IMR-90 (cell line): ENCODE data around the gene NWD2. TPM values are rescaled to one million over a fixed set of nuclear protein-coding genes. Genes with fewer than 3 reads are reported as not detected.

Experiments used
- ATAC-seq: fragments of 200-7000 bp; cut with Tn5 transposase; 2 replicates; pipeline ENCODE4 v1.9.1; 2020; ENCODE audit warnings: low read depth, mild to moderate bottlenecking, moderate library complexity
- BruUV-seq: library from RNA; stranded (reverse); fragments of 400-500 nt; replicated peaks from 2 replicates; lab custom pipeline; 2021; lab: Mats Ljungman, UMichigan
- CTCF ChIA-PET: fragments of 300-600 bp; formaldehyde crosslinking; extraction: SDS; loops from one replicate; lab custom pipeline; 2021; ENCODE audit warnings: antibody characterized with exemption; lab: Yijun Ruan, JAX
- POLR2A ChIA-PET: fragments of 300-600 bp; sonication (Branson Sonifier 250); formaldehyde crosslinking; loops from one replicate; lab custom pipeline; 2022; ENCODE audit warnings: antibody characterized with exemption; ENCODE audit not compliant: unreplicated experiment; lab: Charles Lee
- DNase-seq: peaks from one replicate; pipeline ENCODE4 v3.0.0; 2013
- H2AFZ ChIP-seq: replicated peaks from 2 replicates; pipeline ENCODE3; 2013; ENCODE audit warnings: low read length, mild to moderate bottlenecking; ENCODE audit not compliant: poor library complexity
- H2AK5ac ChIP-seq: 2 replicates; pipeline ENCODE4 v1.6.1; 2013; ENCODE audit warnings: low read depth, low read length, inconsistent platforms
- H2AK9ac ChIP-seq: replicated peaks from 2 replicates; pipeline ENCODE3; 2013; ENCODE audit warnings: mild to moderate bottlenecking, low read depth, low read length, moderate library complexity; ENCODE audit not compliant: poor library complexity
- H2BK120ac ChIP-seq: 2 replicates; pipeline ENCODE4 v1.6.1; 2013; ENCODE audit warnings: low read depth, low read length, inconsistent platforms
- H2BK15ac ChIP-seq: 3 replicates; pipeline ENCODE4 v1.6.1; 2013; ENCODE audit warnings: low read depth, low read length, inconsistent platforms
- H2BK20ac ChIP-seq: 2 replicates; pipeline ENCODE4 v1.6.1; 2013; ENCODE audit warnings: low read depth, mild to moderate bottlenecking, inconsistent platforms, low read length, moderate library complexity
- H2BK5ac ChIP-seq: 2 replicates; pipeline ENCODE4 v1.6.1; 2013; ENCODE audit warnings: mild to moderate bottlenecking, low read depth, low read length, inconsistent platforms; ENCODE audit not compliant: poor library complexity, severe bottlenecking
- H3K14ac ChIP-seq: replicated peaks from 2 replicates; pipeline ENCODE4 v1.6.1; 2013; ENCODE audit warnings: low read depth, low read length, inconsistent platforms
- H3K18ac ChIP-seq: 2 replicates; pipeline ENCODE4 v1.6.1; 2013; ENCODE audit warnings: low read depth, low read length, control low read depth
- H3K23ac ChIP-seq: 2 replicates; pipeline ENCODE4 v1.6.1; 2013; ENCODE audit warnings: low read depth, low read length, inconsistent platforms
- H3K27ac ChIP-seq: 2 replicates; pipeline ENCODE4 v1.5.1; 2013; ENCODE audit warnings: mild to moderate bottlenecking, control low read depth, low read length; ENCODE audit not compliant: insufficient read depth
- H3K27me3 ChIP-seq: 2 replicates; pipeline ENCODE4 v1.6.1; 2013; ENCODE audit warnings: low read length; ENCODE audit not compliant: control insufficient read depth, insufficient read depth
- H3K36me3 ChIP-seq: 2 replicates; pipeline ENCODE4 v1.6.1; 2013; ENCODE audit warnings: low read length, mixed read lengths; ENCODE audit not compliant: control insufficient read depth, insufficient read depth
- H3K4ac ChIP-seq: 2 replicates; pipeline ENCODE4 v1.6.1; 2013; ENCODE audit warnings: low read depth, low read length, inconsistent platforms
- H3K4me1 ChIP-seq: 2 replicates; pipeline ENCODE4 v1.6.1; 2013; ENCODE audit warnings: low read length, mixed read lengths; ENCODE audit not compliant: control insufficient read depth, insufficient read depth
- H3K4me2 ChIP-seq: 2 replicates; pipeline ENCODE4 v1.6.1; 2013; ENCODE audit warnings: low read depth, mild to moderate bottlenecking, control low read depth, low read length, moderate library complexity
- H3K4me3 ChIP-seq: 2 replicates; pipeline ENCODE4 v1.5.1; 2013; ENCODE audit warnings: low read depth, mild to moderate bottlenecking, control low read depth, low read length, moderate library complexity; ENCODE audit not compliant: insufficient read depth
- H3K56ac ChIP-seq: 2 replicates; pipeline ENCODE4 v1.6.1; 2013; ENCODE audit warnings: low read length, inconsistent platforms; ENCODE audit not compliant: insufficient read depth; ENCODE audit errors: extremely low read depth
- H3K79me1 ChIP-seq, 2 experiments: 2 replicates each; pipeline ENCODE4 v1.6.1; 2013; ENCODE audit warnings: low read length in 2 of 2, inconsistent platforms in 1 of 2, low read depth in 1 of 2
- H3K9ac ChIP-seq: 2 replicates; pipeline ENCODE4 v1.6.1; 2013; ENCODE audit warnings: low read depth, low read length, control low read depth
- H3K9me1 ChIP-seq: 2 replicates; pipeline ENCODE4 v1.6.1; 2013; ENCODE audit warnings: low read length, inconsistent platforms; ENCODE audit not compliant: insufficient read depth
- H3K9me3 ChIP-seq: 2 replicates; pipeline ENCODE4 v1.6.1; 2013; ENCODE audit warnings: low read length; ENCODE audit not compliant: control insufficient read depth, insufficient read depth
- H4K20me1 ChIP-seq: 2 replicates; pipeline ENCODE4 v1.6.1; 2013; ENCODE audit warnings: low read length, inconsistent platforms; ENCODE audit not compliant: insufficient read depth
- H4K5ac ChIP-seq: 2 replicates; pipeline ENCODE4 v1.6.1; 2013; ENCODE audit warnings: mild to moderate bottlenecking, low read depth, low read length, control low read depth
- H4K8ac ChIP-seq, 2 experiments: 2 replicates each; pipeline ENCODE4 v1.6.1; 2013; ENCODE audit warnings: low read depth in 2 of 2, low read length in 2 of 2, control low read depth in 1 of 2, inconsistent platforms in 1 of 2
- H4K91ac ChIP-seq: 2 replicates; pipeline ENCODE4 v1.6.1; 2013; ENCODE audit warnings: low read depth, low read length, inconsistent platforms; ENCODE audit not compliant: insufficient read depth
- BHLHE40 ChIP-seq: fragments of 150-350 bp; IDR thresholded peaks from 2 replicates; pipeline ENCODE4 v1.6.1; 2016; ENCODE audit warnings: mild to moderate bottlenecking, low read depth, low read length
- CEBPB ChIP-seq: IDR thresholded peaks from 2 replicates; pipeline ENCODE4 v1.6.1; 2012; ENCODE audit warnings: low read depth, low read length, improper control_type of control experiment
- CHD1 ChIP-seq: IDR thresholded peaks from 2 replicates; pipeline ENCODE4 v1.6.1; 2012; ENCODE audit warnings: low read depth, low read length, improper control_type of control experiment
- CTCF ChIP-seq: conservative IDR thresholded peaks from 2 replicates; pipeline ENCODE4 v1.5.1; 2012; ENCODE audit warnings: mild to moderate bottlenecking, low read depth, low read length, improper control_type of control experiment
- ELK1 ChIP-seq: fragments of 150-350 bp; IDR thresholded peaks from 2 replicates; pipeline ENCODE4 v1.6.1; 2016; ENCODE audit warnings: low read depth, mild to moderate bottlenecking, low read length, moderate library complexity, borderline replicate concordance
- FOS ChIP-seq: fragments of 150-350 bp; IDR thresholded peaks from 2 replicates; pipeline ENCODE4 v1.6.1; 2016; ENCODE audit warnings: low read depth, low read length
- MAFK ChIP-seq: IDR thresholded peaks from 2 replicates; pipeline ENCODE4 v1.6.1; 2012; ENCODE audit warnings: low read depth, low read length, improper control_type of control experiment
- MAZ ChIP-seq: IDR thresholded peaks from 2 replicates; pipeline ENCODE4 v1.6.1; 2012; ENCODE audit warnings: low read depth, mild to moderate bottlenecking, low read length, improper control_type of control experiment, moderate library complexity, borderline replicate concordance
- MXI1 ChIP-seq: IDR thresholded peaks from 2 replicates; pipeline ENCODE4 v1.6.1; 2012; ENCODE audit warnings: low read depth, mild to moderate bottlenecking, low read length, moderate library complexity, borderline replicate concordance
- NFE2L2 ChIP-seq: fragments of 150-350 bp; IDR thresholded peaks from 2 replicates; pipeline ENCODE4 v1.6.1; 2016; ENCODE audit warnings: low read depth, mild to moderate bottlenecking, low read length
- POLR2A ChIP-seq: IDR thresholded peaks from 2 replicates; pipeline ENCODE4 v1.6.1; 2012; ENCODE audit warnings: mild to moderate bottlenecking, low read depth, low read length
- RAD21 ChIP-seq: IDR thresholded peaks from 2 replicates; pipeline ENCODE4 v1.6.1; 2012; ENCODE audit warnings: low read length, improper control_type of control experiment
- RCOR1 ChIP-seq: IDR thresholded peaks from 2 replicates; pipeline ENCODE4 v1.6.1; 2012; ENCODE audit warnings: mild to moderate bottlenecking, low read length, improper control_type of control experiment; ENCODE audit not compliant: insufficient replicate concordance
- RFX5 ChIP-seq: IDR thresholded peaks from 2 replicates; pipeline ENCODE4 v1.8.0; 2012; ENCODE audit warnings: low read depth, mild to moderate bottlenecking, low read length, moderate library complexity
- SMC3 ChIP-seq: fragments of 150-350 bp; IDR thresholded peaks from 2 replicates; pipeline ENCODE4 v1.6.1; 2016; ENCODE audit warnings: low read depth, mild to moderate bottlenecking, antibody characterized with exemption, low read length, moderate library complexity
- USF2 ChIP-seq: fragments of 150-350 bp; IDR thresholded peaks from 2 replicates; pipeline ENCODE4 v1.6.1; 2017; ENCODE audit warnings: mild to moderate bottlenecking, antibody characterized with exemption, low read length, low read depth
- WGBS, 2 experiments: methylation state at CpG; one replicate each; pipeline versions ENCODE4 v1.1.5 to v1.1.7; 2013; ENCODE audit warnings: missing lambda C conversion rate in 2 of 2; ENCODE audit not compliant: insufficient read length in 1 of 2; ENCODE audit errors: extremely low coverage in 2 of 2; 5-methylcytosine and 5-hydroxymethylcytosine counted together
- dilution Hi-C: fragments of 300-500 bp; cut with HindIII; formaldehyde crosslinking; loops from one replicate; pipeline ENCODE4 v1.14.3; 2018; ENCODE audit warnings: low sequenced_read_pairs; ENCODE audit not compliant: unreplicated experiment
- in situ Hi-C: fragments of 300-500 bp; cut with MboI; formaldehyde crosslinking; loops from 3 replicates; pipeline ENCODE4 v1.14.3; 2019; ENCODE audit warnings: low sequenced_read_pairs, inconsistent platforms, mixed read lengths
- intact Hi-C: fragments of 100-400 bp; cut with micrococcal nuclease; formaldehyde crosslinking; loops from 2 replicates; pipeline ENCODE4 v1.10.0; 2022
- polyA plus RNA-seq, 3 experiments: library from polyadenylated mRNA; depleted of rRNA; stranded (reverse); fragments of >200 nt; gene quantifications; 2 replicates each; pipeline ENCODE4 v1.2.3, GENCODE V29; 2012; ENCODE audit warnings: low replicate concordance in 1 of 3
- total RNA-seq: library from RNA; depleted of rRNA; stranded (reverse); fragments of >200 nt; gene quantifications from 2 replicates; pipeline ENCODE4 v1.2.3, GENCODE V29; 2012

NWD2 gene
- total and polyA plus RNA-seq, 2 of the 4 experiments (the other 2 are of a cell fraction), result not detected

DNA sequence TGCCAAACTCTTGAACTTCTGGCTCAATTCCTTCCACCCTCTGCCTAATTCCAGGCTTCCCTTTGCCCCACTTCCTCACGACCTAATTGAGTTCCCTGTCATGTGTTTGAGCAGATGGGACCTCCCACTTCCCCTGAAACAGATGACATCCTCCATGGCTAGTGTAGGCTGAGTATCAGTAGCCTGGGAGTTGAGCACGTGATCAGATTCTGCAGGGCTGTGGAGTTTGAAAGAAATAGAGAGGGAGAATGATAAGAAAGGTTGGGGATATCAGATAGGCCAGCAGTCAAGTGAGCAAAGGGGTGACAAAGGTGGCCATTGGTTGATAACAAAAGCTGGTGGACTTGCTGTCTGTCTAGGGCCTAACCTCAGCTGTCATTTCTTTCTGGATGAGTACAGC is 18.8 kb upstream of the NWD2 start:
- no TSS peak for BruUV-seq
- no peak overlapping the region for H2BK5ac ChIP-seq
- no peak overlapping the region for H4K8ac ChIP-seq
- H3K27ac ChIP-seq, result no peak overlapping the region
- no peaks in the 10 kb centered on the region for H3K4me1 ChIP-seq
- POLR2A ChIA-PET, result interaction anchor here (0.6 kb wide), 1 partner anchor 540 kb away, joined by 4 read pairs; no protein-coding TSS in a partner anchor
- no peaks in the 10 kb centered on the region for H3K27me3 ChIP-seq
- dilution Hi-C loops, result no loop called here
- H3K36me3 ChIP-seq, result no peaks in the 10 kb centered on the region
- H2BK20ac ChIP-seq, result no peak overlapping the region
- H2AK9ac ChIP-seq, result no peak overlapping the region
- H2BK120ac ChIP-seq, result no peak overlapping the region
- in situ Hi-C loops, result no loop called here
- no peak overlapping the region for H4K5ac ChIP-seq
- H3K56ac ChIP-seq, result no peak overlapping the region
- H2AFZ ChIP-seq, result no peak overlapping the region
- ATAC-seq (no peak), DNase-seq (no peak)
- H3K79me1 ChIP-seq, result no peaks in the 10 kb centered on the region
- H3K9ac ChIP-seq, result no peak overlapping the region
- H3K18ac ChIP-seq, result no peak overlapping the region
- no peak overlapping the region for H2BK15ac ChIP-seq
- no peak overlapping the region for H3K14ac ChIP-seq
- TF ChIP-seq RCOR1 (no peak), RAD21 (no peak), RFX5 (no peak), MAZ (no peak), FOS (no peak), POLR2A (no peak), CHD1 (no peak), CTCF (no peak), MXI1 (no peak), NFE2L2 (no peak), ELK1 (no peak), USF2 (no peak), CEBPB (no peak), BHLHE40 (no peak), SMC3 (no peak), MAFK (no peak)
- H3K4ac ChIP-seq, result no peak overlapping the region
- H4K20me1 ChIP-seq, result no peaks in the 10 kb centered on the region
- peaks cover 5% of the 10 kb centered on the region for H3K9me3 ChIP-seq
- WGBS, 2 experiments, result no CpG with 5 or more reads among the region's 2 CpGs
- no peak overlapping the region for H2AK5ac ChIP-seq
- no peak overlapping the region for H3K4me2 ChIP-seq
- no peak overlapping the region for H4K91ac ChIP-seq
- CTCF ChIA-PET, result no interaction called here
- H3K9me1 ChIP-seq, result no peaks in the 10 kb centered on the region
- no peak overlapping the region for H3K23ac ChIP-seq
- H3K4me3 ChIP-seq, result no peak overlapping the region
- intact Hi-C loops, result no loop called here
